Endothelial cell of umbilical vein (primary cell): ENCODE measurements around the gene WFIKKN1.

Source experiments
- POLR2AphosphoS5 ChIP-seq: IDR thresholded peaks from 2 replicates; pipeline ENCODE4 v1.6.1; 2012; ENCODE audit warnings: low read depth, mild to moderate bottlenecking, control low read depth, low read length, moderate library complexity; ENCODE audit not compliant: insufficient read depth
- TF ChIP-seq, protein P1 (sequence below), 2 donors: IDR thresholded peaks; 1 replicate in 1 of 2; 2 replicates in 1 of 2; pipeline ENCODE4 v1.5.1; 2011; ENCODE audit warnings: low read length in 2 of 2, mild to moderate bottlenecking in 2 of 2, moderate library complexity in 2 of 2, control low read depth in 1 of 2, inconsistent platforms in 1 of 2, low read depth in 1 of 2; ENCODE audit not compliant: insufficient read depth in 1 of 2; ENCODE audit errors: extremely low read depth in 1 of 2

DNA sequence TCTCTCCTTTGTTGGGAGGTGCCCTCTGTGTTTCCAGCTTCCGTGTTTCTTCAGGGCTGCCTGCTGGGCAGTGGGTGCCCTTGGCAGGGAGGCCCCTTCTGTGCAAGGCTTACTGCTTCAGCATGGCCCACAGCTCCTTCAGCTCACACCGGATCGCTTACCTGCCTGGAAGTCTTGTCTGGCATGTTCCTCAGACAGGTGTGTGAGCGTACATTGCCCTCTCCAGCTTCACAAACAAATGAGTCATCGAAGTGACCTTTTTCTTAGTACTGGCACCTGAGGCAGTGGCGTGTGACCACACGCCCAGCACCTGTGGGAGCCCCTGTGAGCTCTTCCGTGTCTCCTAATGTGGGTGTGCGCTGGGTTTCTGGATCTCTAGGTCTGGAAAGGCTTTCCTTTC lies 37.4 kb upstream of the WFIKKN1 start:
- TF ChIP-seq, protein P1, sequence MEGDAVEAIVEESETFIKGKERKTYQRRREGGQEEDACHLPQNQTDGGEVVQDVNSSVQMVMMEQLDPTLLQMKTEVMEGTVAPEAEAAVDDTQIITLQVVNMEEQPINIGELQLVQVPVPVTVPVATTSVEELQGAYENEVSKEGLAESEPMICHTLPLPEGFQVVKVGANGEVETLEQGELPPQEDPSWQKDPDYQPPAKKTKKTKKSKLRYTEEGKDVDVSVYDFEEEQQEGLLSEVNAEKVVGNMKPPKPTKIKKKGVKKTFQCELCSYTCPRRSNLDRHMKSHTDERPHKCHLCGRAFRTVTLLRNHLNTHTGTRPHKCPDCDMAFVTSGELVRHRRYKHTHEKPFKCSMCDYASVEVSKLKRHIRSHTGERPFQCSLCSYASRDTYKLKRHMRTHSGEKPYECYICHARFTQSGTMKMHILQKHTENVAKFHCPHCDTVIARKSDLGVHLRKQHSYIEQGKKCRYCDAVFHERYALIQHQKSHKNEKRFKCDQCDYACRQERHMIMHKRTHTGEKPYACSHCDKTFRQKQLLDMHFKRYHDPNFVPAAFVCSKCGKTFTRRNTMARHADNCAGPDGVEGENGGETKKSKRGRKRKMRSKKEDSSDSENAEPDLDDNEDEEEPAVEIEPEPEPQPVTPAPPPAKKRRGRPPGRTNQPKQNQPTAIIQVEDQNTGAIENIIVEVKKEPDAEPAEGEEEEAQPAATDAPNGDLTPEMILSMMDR (IDR thresholded peaks at IDR 0.05; ENCODE audit: extremely low read depth in 1 of 2, insufficient read depth in 1 of 2, low read depth in 1 of 2, low read length in 2 of 2): no peak
- no peak for TF ChIP-seq POLR2AphosphoS5
